Subcutaneous abdominal adipose tissue (tissue), 5 donors: ENCODE measurements around the gene B4GALT2.

Source experiments
- H3K27ac ChIP-seq: one replicate; pipeline ENCODE4 v1.7.0; 2013; ENCODE audit warnings: low read depth, mild to moderate bottlenecking, inconsistent platforms, low read length, moderate library complexity
- H3K27me3 ChIP-seq, 5 donors: one replicate each; pipeline ENCODE4 v1.7.0; 2013; ENCODE audit warnings: low read length in 5 of 5, inconsistent platforms in 1 of 5; ENCODE audit not compliant: control insufficient read depth in 5 of 5, insufficient read depth in 4 of 5
- H3K36me3 ChIP-seq, 5 donors: one replicate each; pipeline ENCODE4 v1.7.0; 2013; ENCODE audit warnings: low read length in 5 of 5; ENCODE audit not compliant: control insufficient read depth in 5 of 5, insufficient read depth in 5 of 5
- H3K4me1 ChIP-seq, 5 donors: one replicate each; pipeline ENCODE4 v1.7.0; 2013; ENCODE audit warnings: low read length in 5 of 5, mild to moderate bottlenecking in 3 of 5, moderate library complexity in 1 of 5; ENCODE audit not compliant: control insufficient read depth in 5 of 5, insufficient read depth in 5 of 5
- H3K4me3 ChIP-seq, 5 donors: one replicate each; pipeline ENCODE4 v1.7.0; 2013; ENCODE audit warnings: low read length in 5 of 5, low read depth in 1 of 5
- H3K9ac ChIP-seq, 5 donors: one replicate each; pipeline ENCODE4 v1.7.0; 2013; ENCODE audit warnings: low read length in 5 of 5, mild to moderate bottlenecking in 4 of 5, moderate library complexity in 3 of 5
- H3K9me3 ChIP-seq, 5 donors: one replicate each; pipeline ENCODE4 v1.7.0; 2013; ENCODE audit warnings: low read length in 5 of 5; ENCODE audit not compliant: control insufficient read depth in 5 of 5
- donor health status: healthy.
- donor health status: healthy.
- donor health status: healthy.
- donor health status: healthy.
- donor health status: healthy.

B4GALT2 gene

GRCh38 chr1:43992232-43992995, 13.4 kb downstream of the B4GALT2 start:
- peak overlapping the region in 3 of 5 donors; percentile 48 to 80 (median 76) for H3K9ac ChIP-seq
- H3K27me3 ChIP-seq, result no peaks in the 10 kb centered on the region
- H3K4me3 ChIP-seq, result peak overlapping the region; percentile 61 to 78 (median 75)
- no peak overlapping the region for H3K27ac ChIP-seq
- peaks cover 0 to 29% (median 22%) of the 10 kb centered on the region in 5 donors for H3K4me1 ChIP-seq
- H3K36me3 ChIP-seq, result no peaks in the 10 kb centered on the region
- no peaks in the 10 kb centered on the region for H3K9me3 ChIP-seq

- H3K9me3 ChIP-seq, result no peaks in the 10 kb centered on the region
- H3K27me3 ChIP-seq, result no peaks in the 10 kb centered on the region
- no peaks in the 10 kb centered on the region for H3K36me3 ChIP-seq
- no peak overlapping the region for H3K27ac ChIP-seq
- H3K4me1 ChIP-seq, result peaks cover 0 to 29% (median 22%) of the 10 kb centered on the region in 5 donors
- H3K9ac ChIP-seq, result no peak overlapping the region
- H3K4me3 ChIP-seq, result no peak overlapping the region
Measured at GRCh38 chr1:43993206-43993914, 14.3 kb downstream of the B4GALT2 start.

- no peak overlapping the region for H3K4me3 ChIP-seq
- H3K4me1 ChIP-seq, result peaks cover 0 to 29% (median 22%) of the 10 kb centered on the region in 5 donors
Measured at GRCh38 chr1:43994071-43994470, 15.1 kb downstream of the B4GALT2 start.

GRCh38 chr1:43994794-43995790, 16.1 kb downstream of the B4GALT2 start:
- Histone ChIP-seq H3K9ac (no peak overlapping the region), H3K4me3 (no peak overlapping the region)

More at GRCh38 chr1:43994071-43994470, 15.1 kb downstream of the B4GALT2 start:
- Histone ChIP-seq H3K9me3 (no peaks in the 10 kb centered on the region), H3K27ac (no peak overlapping the region), H3K36me3 (no peaks in the 10 kb centered on the region), H3K9ac (no peak overlapping the region), H3K27me3 (no peaks in the 10 kb centered on the region)

GRCh38 chr1:43995984-43996732, 17.1 kb downstream of the B4GALT2 start:
- Histone ChIP-seq H3K9ac (no peak overlapping the region), H3K36me3 (no peaks in the 10 kb centered on the region), H3K4me1 (peaks cover 0 to 22% (median 16%) of the 10 kb centered on the region in 5 donors), H3K27ac (no peak overlapping the region), H3K4me3 (no peak overlapping the region), H3K9me3 (no peaks in the 10 kb centered on the region), H3K27me3 (no peaks in the 10 kb centered on the region)

More at GRCh38 chr1:43994794-43995790, 16.1 kb downstream of the B4GALT2 start:
- Histone ChIP-seq H3K9me3 (no peaks in the 10 kb centered on the region), H3K27me3 (no peaks in the 10 kb centered on the region), H3K36me3 (no peaks in the 10 kb centered on the region), H3K4me1 (peaks cover 0 to 29% (median 22%) of the 10 kb centered on the region in 5 donors), H3K27ac (no peak overlapping the region)

- Histone ChIP-seq H3K4me1 (peaks cover 0 to 20% (median 13%) of the 10 kb centered on the region in 5 donors), H3K27me3 (no peaks in the 10 kb centered on the region), H3K27ac (no peak overlapping the region), H3K36me3 (no peaks in the 10 kb centered on the region), H3K4me3 (no peak overlapping the region), H3K9ac (no peak overlapping the region), H3K9me3 (no peaks in the 10 kb centered on the region)
Measured at GRCh38 chr1:43996733-43997115, 17.7 kb downstream of the B4GALT2 start.

- Histone ChIP-seq H3K9me3 (no peaks in the 10 kb centered on the region), H3K27ac (no peak overlapping the region), H3K9ac (no peak overlapping the region), H3K4me3 (no peak overlapping the region), H3K27me3 (no peaks in the 10 kb centered on the region), H3K36me3 (no peaks in the 10 kb centered on the region), H3K4me1 (peaks cover 0 to 12% (median 6%) of the 10 kb centered on the region in 5 donors)
Measured at GRCh38 chr1:43997295-43997999, 18.4 kb downstream of the B4GALT2 start.

GRCh38 chr1:43998000-43998378, 19.0 kb downstream of the B4GALT2 start:
- H3K4me3 ChIP-seq, result no peak overlapping the region
- no peaks in the 10 kb centered on the region for H3K9me3 ChIP-seq
- H3K36me3 ChIP-seq, result no peaks in the 10 kb centered on the region
- peaks cover 0 to 11% (median 6%) of the 10 kb centered on the region in 5 donors for H3K4me1 ChIP-seq
- no peak overlapping the region for H3K9ac ChIP-seq
- no peaks in the 10 kb centered on the region for H3K27me3 ChIP-seq
- no peak overlapping the region for H3K27ac ChIP-seq

GRCh38 chr1:43999455-43999854, 20.4 kb downstream of the B4GALT2 start:
- H3K4me1 ChIP-seq, result peaks cover 0 to 11% (median 6%) of the 10 kb centered on the region in 5 donors
- H3K27ac ChIP-seq, result no peak overlapping the region

More at GRCh38 chr1:43999455-43999854, 20.4 kb downstream of the B4GALT2 start:
- Histone ChIP-seq H3K9me3 (no peaks in the 10 kb centered on the region), H3K36me3 (no peaks in the 10 kb centered on the region), H3K4me3 (no peak overlapping the region), H3K9ac (no peak overlapping the region), H3K27me3 (no peaks in the 10 kb centered on the region)
